Thyroid gland (tissue), 4 donors: Measurements from ENCODE around the gene SART1. TPM values are rescaled to one million over a fixed set of nuclear protein-coding genes. Genes with fewer than 3 reads are reported as not detected.

ENCODE experiments used
- DNase-seq, 2 donors: peaks; one replicate each; pipeline ENCODE4 v3.0.0-alpha.2; 2019
- H3K27ac ChIP-seq, 3 donors: fragments of 200-600 bp; sonication (generic); 1 replicate in 2 of 3; 2 replicates in 1 of 3; pipeline ENCODE4 v1.5.1; 2016 to 2019; ENCODE audit warnings: mild to moderate bottlenecking in 1 of 3, moderate library complexity in 1 of 3
- H3K27me3 ChIP-seq: fragments of 200-600 bp; sonication (generic); one replicate; pipeline ENCODE4 v1.5.1; 2019
- H3K36me3 ChIP-seq, 2 donors: fragments of 200-600 bp; sonication (generic); one replicate each; pipeline ENCODE4 v1.5.1; 2016 to 2019
- H3K4me1 ChIP-seq, 2 donors: fragments of 200-600 bp; sonication (generic); one replicate each; pipeline ENCODE4 v1.5.1; 2017 to 2019
- H3K4me3 ChIP-seq, 3 donors: fragments of 200-600 bp; sonication (generic); replicated peaks in 1 of 3; 1 replicate in 2 of 3; 2 replicates in 1 of 3; pipeline ENCODE4 v1.5.1; 2016; ENCODE audit warnings: mild to moderate bottlenecking in 1 of 3
- H3K9me3 ChIP-seq: fragments of 200-600 bp; sonication (generic); one replicate; pipeline ENCODE4 v1.5.1; 2017
- CTCF ChIP-seq, 6 experiments: fragments of 200-600 bp in 3 of 6; fragments of 450-650 bp in 3 of 6; sonication (generic) in 3 of 6; IDR thresholded peaks; one replicate each; pipeline ENCODE4 v1.5.1; 2016 to 2019; ENCODE audit warnings: antibody characterized with exemption in 6 of 6, mild to moderate bottlenecking in 2 of 6, inconsistent platforms in 1 of 6, moderate library complexity in 1 of 6
- POLR2A ChIP-seq, 2 donors: fragments of 450-650 bp; IDR thresholded peaks; one replicate each; pipeline ENCODE4 v1.6.1; 2017; ENCODE audit warnings: antibody characterized with exemption in 2 of 2, mild to moderate bottlenecking in 2 of 2, moderate library complexity in 1 of 2
- WGBS, 2 donors: methylation state at CpG; one replicate each; pipeline ENCODE4 v1.1.5; 2017; 5-methylcytosine and 5-hydroxymethylcytosine counted together
- intact Hi-C: fragments of 100-400 bp; cut with DNase I; formaldehyde crosslinking; loops from one replicate; pipeline ENCODE4 v1.15.1; 2023
- total RNA-seq, 4 donors: library from RNA; depleted of rRNA; stranded (reverse); fragments of >200 nt; gene quantifications; one replicate each; pipeline ENCODE4 v1.2.3, GENCODE V29; 2016

SART1 gene
- total RNA-seq: 10 to 100 TPM; 22.2 to 46.1 (median 24.2) TPM

GRCh38 chr11:65961267-65962140, at the start of gene SART1:
Gene SART1 (plus strand): TSS chr11:65961734. CDS start chr11:65961781, 47 bp downstream.
- 1% methylated on average over 22 to 87 of the region's 97 CpGs for WGBS, 2 donors
- peak in 1 of 6 experiments; percentile 38 for TF ChIP-seq CTCF (IDR thresholded peaks at IDR 0.05)
- peak in 1 of 2 donors; percentile 77 for TF ChIP-seq POLR2A (IDR thresholded peaks at IDR 0.05)
- Histone ChIP-seq H3K27ac (peak within 1 kb of the TSS; percentile 54 to 88 (median 77)), H3K9me3 (no peaks in the 10 kb centered on the region), H3K36me3 (peaks cover 23 to 24% of the 10 kb centered on the region in 2 donors), H3K4me3 (peak within 1 kb of the TSS; percentile 93 to 96 (median 95)), H3K27me3 (no peaks in the 10 kb centered on the region), H3K4me1 (peaks cover 24 to 46% of the 10 kb centered on the region in 2 donors)
- peak; percentile 98 for DNase-seq
- intact Hi-C loops: loop anchor here (5.0 kb wide), 1 partner anchor 44 kb away; the partner anchor contains the start of genes C11orf68 and DRAP1

- WGBS, 2 donors: 67 to 70% methylated on average over 4 of the region's 4 CpGs
- no peak overlapping the region for H3K27ac ChIP-seq
- TF ChIP-seq CTCF (IDR thresholded peaks at IDR 0.05): no peak
- no peak for TF ChIP-seq POLR2A (IDR thresholded peaks at IDR 0.05)
- intact Hi-C loops: no loop called here
- no peaks in the 10 kb centered on the region for H3K9me3 ChIP-seq
- no peaks in the 10 kb centered on the region for H3K36me3 ChIP-seq
- no peaks in the 10 kb centered on the region for H3K27me3 ChIP-seq
- peaks cover 11 to 40% of the 10 kb centered on the region in 2 donors for H3K4me1 ChIP-seq
- no peak for DNase-seq
- no peak overlapping the region for H3K4me3 ChIP-seq
Observed at GRCh38 chr11:65912845-65913244, 48.7 kb upstream of the SART1 start.

- 54 to 56% methylated on average over 9 to 10 of the region's 10 CpGs for WGBS, 2 donors
- peaks cover 18 to 47% of the 10 kb centered on the region in 2 donors for H3K4me1 ChIP-seq
Observed at GRCh38 chr11:65915101-65915820, 46.3 kb upstream of the SART1 start.

GRCh38 chr11:65915821-65916251, 45.7 kb upstream of the SART1 start:
- WGBS, 2 donors: 45 to 56% methylated on average over 11 to 13 of the region's 13 CpGs
- no peaks in the 10 kb centered on the region for H3K27me3 ChIP-seq
- H3K4me1 ChIP-seq: peaks cover 24 to 52% of the 10 kb centered on the region in 2 donors
- H3K27ac ChIP-seq: peak overlapping the region in 2 of 3 donors; percentile 46 to 73
- no peaks in the 10 kb centered on the region for H3K36me3 ChIP-seq
- intact Hi-C loops: loop anchor here (5.0 kb wide), 1 partner anchor 46 kb away; the partner anchor contains the start of gene SART1
- peak in 1 of 2 donors; percentile 42 for DNase-seq
- no peaks in the 10 kb centered on the region for H3K9me3 ChIP-seq
- no peak overlapping the region for H3K4me3 ChIP-seq
- TF ChIP-seq CTCF (IDR thresholded peaks at IDR 0.05) (no peak), POLR2A (IDR thresholded peaks at IDR 0.05) (no peak)

More at GRCh38 chr11:65915101-65915820, 46.3 kb upstream of the SART1 start:
- intact Hi-C loops: loop anchor here (5.0 kb wide), 1 partner anchor 47 kb away; the partner anchor contains the start of gene SART1
- Histone ChIP-seq H3K4me3 (no peak overlapping the region), H3K9me3 (no peaks in the 10 kb centered on the region), H3K27me3 (no peaks in the 10 kb centered on the region), H3K27ac (peak overlapping the region in 2 of 3 donors; percentile 46 to 73), H3K36me3 (no peaks in the 10 kb centered on the region)
- TF ChIP-seq CTCF (IDR thresholded peaks at IDR 0.05) (no peak), POLR2A (IDR thresholded peaks at IDR 0.05) (no peak)
- DNase-seq: no peak
